GM06990 (cell line): Measurements from ENCODE around the gene CST6.

Experiments
- DNase-seq: peaks from one replicate; pipeline ENCODE4 v3.0.0-alpha.2; 2011; ENCODE audit not compliant: insufficient read length; ENCODE audit errors: extremely low read depth
- H3K27me3 ChIP-seq: replicated peaks from 2 replicates; pipeline ENCODE4 v1.6.0; 2011; ENCODE audit warnings: low read length; ENCODE audit not compliant: control insufficient read depth, insufficient read depth
- H3K36me3 ChIP-seq: 2 replicates; pipeline ENCODE4 v1.5.1; 2011; ENCODE audit warnings: low read length; ENCODE audit not compliant: control insufficient read depth, insufficient read depth
- H3K4me3 ChIP-seq: replicated peaks from 2 replicates; pipeline ENCODE4 v1.5.1; 2011; ENCODE audit warnings: low read depth, mild to moderate bottlenecking, control low read depth, low read length
- CTCF ChIP-seq: IDR thresholded peaks from 2 replicates; pipeline ENCODE4 v1.5.1; 2011; ENCODE audit warnings: low read length, control low read depth, mild to moderate bottlenecking, inconsistent platforms; ENCODE audit not compliant: insufficient read depth, poor library complexity, severe bottlenecking

CST6 gene

GRCh38 chr11:66011785-66012303, at the start of gene CST6:
CST6 (plus strand) TSS chr11:66012008; CDS start chr11:66012045, 37 bp downstream.
- no peak within 1 kb of the TSS for H3K4me3 ChIP-seq
- no peak for TF ChIP-seq CTCF
- H3K27me3 ChIP-seq = no peaks in the 10 kb centered on the region; the same call in 1 of the 2 replicates
- no peaks in the 10 kb centered on the region for H3K36me3 ChIP-seq
- no peak for DNase-seq

DNA sequence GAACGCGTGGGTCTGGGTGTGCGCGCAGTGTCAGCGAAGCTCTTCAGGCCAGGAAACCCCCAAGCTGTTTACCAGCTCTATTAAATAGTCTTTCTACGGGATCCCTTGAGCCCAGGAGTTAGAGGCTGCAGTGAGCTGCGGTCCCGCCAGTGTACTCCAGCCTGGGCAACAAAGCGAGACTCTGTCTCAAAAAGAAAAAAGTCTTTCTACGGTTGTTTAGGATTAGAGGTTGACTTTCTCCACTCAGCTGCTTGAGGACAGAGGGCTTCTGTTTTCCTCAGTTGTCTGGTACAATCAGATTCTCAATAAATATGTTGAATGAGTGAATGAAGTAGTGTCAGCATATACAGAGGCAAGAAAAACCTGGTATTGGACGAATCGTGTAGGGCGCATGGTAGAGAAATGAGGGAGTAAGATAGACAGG, 49.7 kb upstream of the CST6 start:
- Histone ChIP-seq H3K4me3 (peak overlapping the region; percentile 82), H3K27me3 (no peaks in the 10 kb centered on the region), H3K36me3 (peaks cover 29% of the 10 kb centered on the region)
- TF ChIP-seq CTCF = no peak
- DNase-seq = no peak

GRCh38 chr11:65964906-65965305, 46.9 kb upstream of the CST6 start:
- no peak for DNase-seq
- Histone ChIP-seq H3K4me3 (no peak overlapping the region), H3K36me3 (peaks cover 40% of the 10 kb centered on the region), H3K27me3 (no peaks in the 10 kb centered on the region)
- no peak for TF ChIP-seq CTCF

DNA sequence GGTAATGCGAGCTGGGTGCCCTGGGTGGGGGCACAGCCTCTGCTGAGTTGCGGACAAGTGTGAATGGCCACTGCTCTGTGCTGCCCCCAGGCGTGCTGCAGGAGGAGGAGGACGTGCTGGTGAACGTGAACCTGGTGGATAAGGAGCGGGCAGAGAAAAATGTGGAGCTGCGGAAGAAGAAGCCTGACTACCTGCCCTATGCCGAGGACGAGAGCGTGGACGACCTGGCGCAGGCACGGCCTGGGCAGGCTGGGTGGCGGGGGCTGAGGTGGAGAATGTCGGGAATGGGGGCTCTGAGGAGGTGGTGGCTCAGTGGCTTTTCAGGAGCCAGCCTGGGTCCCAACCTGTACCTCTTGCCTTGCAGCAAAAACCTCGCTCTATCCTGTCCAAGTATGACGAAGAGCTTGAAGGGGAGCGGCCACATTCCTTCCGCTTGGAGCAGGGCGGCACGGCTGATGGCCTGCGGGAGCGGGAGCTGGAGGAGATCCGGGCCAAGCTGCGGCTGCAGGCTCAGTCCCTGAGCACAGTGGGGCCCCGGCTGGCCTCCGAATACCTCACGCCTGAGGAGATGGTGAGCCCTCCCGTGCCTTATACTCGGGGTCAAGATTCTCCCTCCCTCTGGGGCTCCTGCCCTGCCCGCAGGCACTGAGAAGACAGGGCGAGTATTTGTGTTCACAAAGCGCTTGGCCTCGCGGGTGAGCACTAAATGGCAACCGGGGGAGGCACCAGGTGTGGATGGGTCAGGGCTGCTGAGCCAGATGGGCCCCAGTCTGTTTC, 45.6 kb upstream of the CST6 start:
- H3K27me3 ChIP-seq = no peaks in the 10 kb centered on the region
- H3K4me3 ChIP-seq = no peak overlapping the region
- peaks cover 40% of the 10 kb centered on the region for H3K36me3 ChIP-seq
- DNase-seq = no peak
- TF ChIP-seq CTCF = no peak

DNA sequence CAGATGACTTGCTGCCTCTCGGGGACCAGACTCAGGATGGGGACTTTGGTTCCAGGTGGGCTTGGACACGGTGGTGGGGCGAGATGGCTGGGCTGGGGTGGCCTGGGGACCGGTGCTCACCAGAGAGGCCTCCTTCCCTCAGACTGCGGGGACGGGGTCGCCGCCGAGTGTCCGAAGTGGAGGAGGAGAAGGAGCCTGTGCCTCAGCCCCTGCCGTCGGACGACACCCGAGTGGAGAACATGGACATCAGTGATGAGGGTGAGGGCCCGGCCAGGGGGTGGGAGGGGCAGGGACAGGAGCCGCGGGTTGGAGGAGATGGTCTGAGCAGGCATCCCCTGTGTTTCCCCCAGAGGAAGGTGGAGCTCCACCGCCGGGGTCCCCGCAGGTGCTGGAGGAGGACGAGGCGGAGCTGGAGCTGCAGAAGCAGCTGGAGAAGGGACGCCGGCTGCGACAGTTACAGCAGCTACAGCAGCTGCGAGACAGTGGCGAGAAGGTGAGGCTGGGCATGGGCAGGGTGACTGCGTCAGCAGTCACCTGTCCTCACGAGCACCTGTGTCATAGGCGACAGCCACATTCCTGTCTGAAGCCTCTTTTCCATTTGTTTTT, 44.4 kb upstream of the CST6 start:
- no peak for TF ChIP-seq CTCF
- Histone ChIP-seq H3K4me3 (no peak overlapping the region), H3K36me3 (peaks cover 43% of the 10 kb centered on the region), H3K27me3 (no peaks in the 10 kb centered on the region)
- no peak for DNase-seq
